Fibroblast of villous mesenchyme (primary cell): ENCODE measurements around the gene SNPH. TPM values are rescaled to one million over a fixed set of nuclear protein-coding genes. Genes with fewer than 3 reads are reported as not detected.

ENCODE experiments used
- DNase-seq: peaks from one replicate; pipeline ENCODE4 v3.0.0-alpha.2; 2010; ENCODE audit warnings: low read depth
- H3K4me3 ChIP-seq: 2 replicates; pipeline ENCODE4 v1.5.1; 2011; ENCODE audit warnings: low read depth, mild to moderate bottlenecking, low read length
- CTCF ChIP-seq: IDR thresholded peaks from 2 replicates; pipeline ENCODE4 v1.5.1; 2012; ENCODE audit warnings: low read depth, mild to moderate bottlenecking, low read length; ENCODE audit not compliant: insufficient read depth
- total RNA-seq: library from RNA; depleted of rRNA; stranded (reverse); fragments of >200 nt; gene quantifications from 2 replicates; pipeline ENCODE4 v1.2.3, GENCODE V29; 2012

SNPH gene
- total RNA-seq, 1 donor = 10.8 TPM

GRCh38 chr20:1324598-1325172 is 58.6 kb downstream of the SNPH start:
- peak; percentile 89 for DNase-seq
- TF ChIP-seq CTCF = no peak

GRCh38 chr20:1325173-1326030 is 59.3 kb downstream of the SNPH start:
- H3K4me3 ChIP-seq = peak overlapping the region; percentile 86
- TF ChIP-seq CTCF = no peak
- DNase-seq = peak; percentile 99

More at GRCh38 chr20:1324598-1325172, 58.6 kb downstream of the SNPH start:
- H3K4me3 ChIP-seq = peak overlapping the region; percentile 86

- no peak for TF ChIP-seq CTCF
- DNase-seq = peak; percentile 73
- H3K4me3 ChIP-seq = peak overlapping the region; percentile 86
Observed at GRCh38 chr20:1326031-1326930, 60.2 kb downstream of the SNPH start.

GRCh38 chr20:1327241-1327653 is 61.2 kb downstream of the SNPH start:
- H3K4me3 ChIP-seq = no peak overlapping the region
- peak; percentile 90 for DNase-seq

GRCh38 chr20:1327827-1328679 is 62.0 kb downstream of the SNPH start:
- H3K4me3 ChIP-seq = no peak overlapping the region
- DNase-seq = no peak
- no peak for TF ChIP-seq CTCF

More at GRCh38 chr20:1327241-1327653, 61.2 kb downstream of the SNPH start:
- TF ChIP-seq CTCF = no peak
